RWPE2 (cell line): ENCODE measurements around the gene CRAMP1.

Experiments used
- ATAC-seq: fragments of 200-7000 bp; cut with Tn5 transposase; 3 replicates; pipeline ENCODE4 v1.9.1; 2021; ENCODE audit warnings: low read depth
- DNase-seq: peaks from one replicate; pipeline ENCODE4 v3.0.0-alpha.2; 2020; ENCODE audit warnings: low spot score
- H3K27ac ChIP-seq: fragments of 450-650 bp; 2 replicates; pipeline ENCODE4 v1.5.1; 2017; ENCODE audit warnings: mild to moderate bottlenecking; ENCODE audit not compliant: poor library complexity, severe bottlenecking
- H3K27me3 ChIP-seq: fragments of 250-450 bp; sonication (Bioruptor Pico); 2 replicates; pipeline ENCODE4 v1.5.1; 2021; ENCODE audit warnings: mild to moderate bottlenecking, moderate library complexity; ENCODE audit not compliant: insufficient read depth, poor library complexity, severe bottlenecking
- H3K36me3 ChIP-seq: fragments of 250-450 bp; sonication (Bioruptor Pico); 2 replicates; pipeline ENCODE4 v1.5.1; 2020; ENCODE audit warnings: low read depth, mild to moderate bottlenecking, moderate library complexity
- H3K4me1 ChIP-seq: fragments of 250-450 bp; sonication (Bioruptor Pico); 2 replicates; pipeline ENCODE4 v1.5.1; 2021; ENCODE audit warnings: mild to moderate bottlenecking, moderate library complexity; ENCODE audit not compliant: insufficient read depth, poor library complexity, severe bottlenecking
- H3K4me3 ChIP-seq: fragments of 250-450 bp; sonication (Bioruptor Pico); 2 replicates; pipeline ENCODE4 v1.5.1; 2021; ENCODE audit warnings: mild to moderate bottlenecking, moderate library complexity; ENCODE audit not compliant: severe bottlenecking
- H3K9me3 ChIP-seq: fragments of 250-450 bp; sonication (Bioruptor Pico); 2 replicates; pipeline ENCODE4 v1.5.1; 2021; ENCODE audit warnings: mild to moderate bottlenecking, moderate library complexity; ENCODE audit not compliant: severe bottlenecking
- TF ChIP-seq, protein P1 (sequence below): fragments of 450-650 bp; IDR thresholded peaks from one replicate; pipeline ENCODE4 v1.5.1; 2017; ENCODE audit warnings: mild to moderate bottlenecking, moderate library complexity; ENCODE audit not compliant: poor library complexity, severe bottlenecking

CRAMP1 gene

GRCh38 chr16:1669698-1670097 lies 57.5 kb downstream of the CRAMP1 start:
- ATAC-seq = no peak
- H3K4me3 ChIP-seq = no peak overlapping the region
- H3K9me3 ChIP-seq = no peaks in the 10 kb centered on the region
- no peaks in the 10 kb centered on the region for H3K27me3 ChIP-seq
- peaks cover 83% of the 10 kb centered on the region for H3K36me3 ChIP-seq
- H3K4me1 ChIP-seq = peaks cover 2% of the 10 kb centered on the region
- H3K27ac ChIP-seq = no peak overlapping the region
- DNase-seq = no peak
- TF ChIP-seq, protein P1, sequence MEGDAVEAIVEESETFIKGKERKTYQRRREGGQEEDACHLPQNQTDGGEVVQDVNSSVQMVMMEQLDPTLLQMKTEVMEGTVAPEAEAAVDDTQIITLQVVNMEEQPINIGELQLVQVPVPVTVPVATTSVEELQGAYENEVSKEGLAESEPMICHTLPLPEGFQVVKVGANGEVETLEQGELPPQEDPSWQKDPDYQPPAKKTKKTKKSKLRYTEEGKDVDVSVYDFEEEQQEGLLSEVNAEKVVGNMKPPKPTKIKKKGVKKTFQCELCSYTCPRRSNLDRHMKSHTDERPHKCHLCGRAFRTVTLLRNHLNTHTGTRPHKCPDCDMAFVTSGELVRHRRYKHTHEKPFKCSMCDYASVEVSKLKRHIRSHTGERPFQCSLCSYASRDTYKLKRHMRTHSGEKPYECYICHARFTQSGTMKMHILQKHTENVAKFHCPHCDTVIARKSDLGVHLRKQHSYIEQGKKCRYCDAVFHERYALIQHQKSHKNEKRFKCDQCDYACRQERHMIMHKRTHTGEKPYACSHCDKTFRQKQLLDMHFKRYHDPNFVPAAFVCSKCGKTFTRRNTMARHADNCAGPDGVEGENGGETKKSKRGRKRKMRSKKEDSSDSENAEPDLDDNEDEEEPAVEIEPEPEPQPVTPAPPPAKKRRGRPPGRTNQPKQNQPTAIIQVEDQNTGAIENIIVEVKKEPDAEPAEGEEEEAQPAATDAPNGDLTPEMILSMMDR = no peak

- ATAC-seq = no peak
- no peaks in the 10 kb centered on the region for H3K27me3 ChIP-seq
Measured at GRCh38 chr16:1670371-1670770, 58.2 kb downstream of the CRAMP1 start.

GRCh38 chr16:1670866-1671265 lies 58.7 kb downstream of the CRAMP1 start:
- peaks cover 87% of the 10 kb centered on the region for H3K36me3 ChIP-seq
- H3K4me3 ChIP-seq = no peak overlapping the region
- TF ChIP-seq, protein P1 = no peak
- DNase-seq (no peak), ATAC-seq (no peak)
- no peaks in the 10 kb centered on the region for H3K9me3 ChIP-seq
- no peaks in the 10 kb centered on the region for H3K27me3 ChIP-seq
- H3K27ac ChIP-seq = no peak overlapping the region
- peaks cover 10% of the 10 kb centered on the region for H3K4me1 ChIP-seq

More at GRCh38 chr16:1670371-1670770, 58.2 kb downstream of the CRAMP1 start:
- peaks cover 9% of the 10 kb centered on the region for H3K4me1 ChIP-seq
- H3K27ac ChIP-seq = no peak overlapping the region
- H3K4me3 ChIP-seq = no peak overlapping the region
- TF ChIP-seq, protein P1 = no peak
- H3K36me3 ChIP-seq = peaks cover 87% of the 10 kb centered on the region
- no peak for DNase-seq
- H3K9me3 ChIP-seq = no peaks in the 10 kb centered on the region

- TF ChIP-seq, protein P1 = no peak
- peaks cover 65% of the 10 kb centered on the region for H3K36me3 ChIP-seq
- DNase-seq (no peak), ATAC-seq (no peak)
- no peaks in the 10 kb centered on the region for H3K27me3 ChIP-seq
- H3K27ac ChIP-seq = no peak overlapping the region
- peaks cover 13% of the 10 kb centered on the region for H3K4me1 ChIP-seq
- H3K4me3 ChIP-seq = no peak overlapping the region
- H3K9me3 ChIP-seq = no peaks in the 10 kb centered on the region
Measured at GRCh38 chr16:1673424-1674151, 61.4 kb downstream of the CRAMP1 start.

DNA sequence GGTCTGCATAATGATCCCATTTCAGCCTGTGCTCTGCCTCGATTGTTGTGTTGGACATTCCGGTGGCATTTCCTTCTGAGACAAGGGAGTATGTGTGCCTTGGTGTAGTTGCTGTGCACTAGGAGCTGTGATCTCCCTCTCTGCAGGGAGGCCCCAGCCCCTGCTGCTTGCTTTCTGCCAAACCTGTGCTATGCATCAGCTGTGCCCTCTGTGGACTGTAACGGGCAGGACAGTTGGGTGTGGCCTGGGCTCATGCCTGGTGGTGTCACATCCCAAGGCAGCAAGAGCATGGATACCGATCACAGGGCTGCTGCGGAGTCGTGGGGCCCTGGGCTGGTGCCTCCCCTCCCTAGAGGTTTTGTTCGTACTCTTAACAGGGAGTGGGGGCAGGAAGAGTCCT lies 62.1 kb downstream of the CRAMP1 start:
- H3K4me3 ChIP-seq = no peak overlapping the region
- peak overlapping the region; percentile 32 for H3K27ac ChIP-seq
- TF ChIP-seq, protein P1 = no peak
- no peaks in the 10 kb centered on the region for H3K27me3 ChIP-seq
- no peak for ATAC-seq
- H3K4me1 ChIP-seq = peaks cover 17% of the 10 kb centered on the region
- no peak for DNase-seq
- H3K9me3 ChIP-seq = no peaks in the 10 kb centered on the region
- H3K36me3 ChIP-seq = peaks cover 64% of the 10 kb centered on the region
